CD4-positive, alpha-beta T cell treated with Interleukin-4 for 1 hour (primary cell): ENCODE results near the gene DGCR6L.
"Not testable (repeated sequence)": the region's sequence is repeated elsewhere in the genome, so short reads cannot be mapped to it uniquely, and the experiment has no call there.

Experiments used
- DNase-seq, 2 donors: peaks; one replicate each; pipeline ENCODE4 v3.0.0-alpha.2; 2020 to 2022

The DGCR6L gene

DNA sequence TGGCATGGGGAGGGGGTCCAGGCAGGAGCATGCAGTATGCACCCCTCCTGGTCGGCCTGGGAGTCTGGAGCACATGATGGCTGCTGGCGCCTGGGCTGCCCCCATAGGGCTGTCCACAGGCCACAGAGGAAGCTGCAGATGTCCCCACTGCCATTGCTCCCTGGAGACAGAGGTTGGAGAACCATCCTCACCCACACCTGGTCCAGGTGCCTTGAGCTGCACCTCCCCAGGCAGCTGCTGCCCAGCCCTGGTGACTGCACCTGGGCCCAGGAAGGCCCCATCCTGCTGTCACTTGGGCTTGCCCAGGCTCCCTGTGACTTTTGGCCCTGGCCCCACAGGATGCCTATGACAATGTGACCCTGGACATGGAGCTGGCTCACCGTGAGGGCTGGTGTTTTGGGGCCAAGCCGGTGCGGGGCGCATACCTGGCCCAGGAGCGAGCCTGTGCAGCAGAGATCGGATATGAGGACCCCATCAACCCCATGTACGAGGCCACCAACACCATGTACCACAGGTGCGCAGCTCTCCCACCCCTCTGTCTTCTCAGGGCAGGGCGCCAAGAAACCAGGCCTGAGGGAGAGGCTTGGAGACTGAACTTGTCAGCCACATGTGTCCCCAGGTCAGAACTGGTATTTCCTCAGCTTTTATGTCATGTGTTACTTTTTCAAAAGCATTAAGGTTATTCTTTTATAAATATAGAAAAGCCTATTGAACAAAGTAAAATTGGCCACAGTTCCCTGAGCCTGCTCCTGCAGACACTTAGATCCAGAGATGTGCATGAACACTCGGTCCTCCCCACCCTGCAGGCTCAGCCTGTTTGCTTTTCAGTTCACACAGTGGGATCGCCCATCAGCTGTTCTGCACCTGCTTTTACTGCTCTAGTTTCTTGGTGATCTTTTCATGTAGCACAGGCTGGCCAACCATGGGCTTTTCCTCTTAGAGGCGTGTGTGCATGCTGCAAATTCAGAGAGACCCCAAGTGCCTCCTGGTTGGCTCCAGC is 12.1 kb downstream of the DGCR6L start:
- DNase-seq, result not testable (repeated sequence)

DNA sequence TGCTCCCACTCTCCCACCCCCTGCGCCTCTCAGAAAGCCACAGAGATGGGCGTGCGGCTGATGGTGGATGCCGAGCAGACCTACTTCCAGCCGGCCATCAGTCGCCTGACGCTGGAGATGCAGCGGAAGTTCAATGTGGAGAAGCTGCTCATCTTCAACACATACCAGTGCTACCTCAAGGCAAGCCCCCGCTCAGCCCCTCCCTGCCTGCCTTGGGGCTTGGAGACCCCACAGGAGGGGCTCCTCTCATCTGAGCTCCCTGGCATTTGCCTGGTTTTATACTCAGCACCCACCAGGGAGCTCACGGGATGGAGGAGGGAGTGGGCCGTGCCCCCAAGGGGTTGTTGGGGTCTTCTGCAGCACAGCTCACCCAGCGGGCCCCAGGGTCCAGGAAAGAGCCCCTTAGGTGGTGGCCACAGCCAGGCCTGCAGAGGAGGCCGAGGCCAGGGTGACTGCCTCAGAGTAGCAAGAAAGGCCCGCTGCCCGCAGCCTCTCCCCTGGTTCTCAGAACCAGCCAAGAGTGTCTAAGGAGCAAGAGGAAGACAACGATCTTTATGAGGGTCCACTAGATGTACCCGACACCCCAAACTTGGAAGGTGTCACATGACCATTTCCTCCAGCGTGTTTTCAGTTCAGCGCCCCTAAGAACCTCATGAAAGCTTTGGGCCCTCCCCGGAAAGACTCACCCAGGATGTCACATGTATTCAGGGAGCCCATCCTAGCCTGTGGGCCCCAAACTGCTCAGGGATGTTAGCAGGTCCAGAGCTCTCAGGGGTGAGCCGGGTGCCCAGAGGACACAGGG is 13.0 kb downstream of the DGCR6L start:
- not testable (repeated sequence) for DNase-seq

DNA sequence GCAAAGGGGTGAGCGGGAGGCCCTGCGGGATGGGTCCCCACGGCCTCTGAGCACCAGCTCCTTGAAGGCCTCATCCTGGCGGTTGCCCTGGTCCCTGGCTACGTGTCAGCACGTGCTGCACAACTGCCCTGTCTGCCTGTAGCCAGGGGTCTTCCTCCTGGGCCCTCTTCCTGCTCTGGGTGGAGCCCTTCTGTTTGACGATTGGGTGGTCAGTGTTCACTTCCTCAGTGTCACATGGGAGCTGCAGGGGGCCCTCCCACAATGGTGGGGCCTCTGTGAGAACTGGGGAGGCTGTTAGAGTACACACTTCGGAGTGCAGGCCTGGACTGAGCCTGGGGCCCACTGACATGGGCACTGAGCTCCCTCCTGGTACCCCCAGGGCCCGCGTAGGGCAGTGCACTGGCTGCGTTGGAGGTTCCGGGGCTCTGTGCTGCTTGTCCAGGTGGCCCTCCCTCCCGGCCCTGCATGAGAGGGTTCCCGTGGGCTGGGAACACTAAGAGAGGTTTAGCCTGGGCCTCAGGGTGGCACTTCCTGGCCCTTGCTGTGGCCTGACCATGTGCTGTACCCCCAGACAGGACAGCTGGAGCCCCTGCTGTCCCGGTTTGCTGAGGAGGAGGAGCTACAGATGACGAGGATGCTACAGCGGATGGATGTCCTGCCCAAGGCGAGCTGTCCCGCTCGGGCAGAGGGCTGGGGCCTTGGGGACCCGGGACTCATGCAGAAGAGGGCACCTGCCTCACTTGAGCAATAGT is 13.8 kb downstream of the DGCR6L start:
- DNase-seq, result no peak

DNA sequence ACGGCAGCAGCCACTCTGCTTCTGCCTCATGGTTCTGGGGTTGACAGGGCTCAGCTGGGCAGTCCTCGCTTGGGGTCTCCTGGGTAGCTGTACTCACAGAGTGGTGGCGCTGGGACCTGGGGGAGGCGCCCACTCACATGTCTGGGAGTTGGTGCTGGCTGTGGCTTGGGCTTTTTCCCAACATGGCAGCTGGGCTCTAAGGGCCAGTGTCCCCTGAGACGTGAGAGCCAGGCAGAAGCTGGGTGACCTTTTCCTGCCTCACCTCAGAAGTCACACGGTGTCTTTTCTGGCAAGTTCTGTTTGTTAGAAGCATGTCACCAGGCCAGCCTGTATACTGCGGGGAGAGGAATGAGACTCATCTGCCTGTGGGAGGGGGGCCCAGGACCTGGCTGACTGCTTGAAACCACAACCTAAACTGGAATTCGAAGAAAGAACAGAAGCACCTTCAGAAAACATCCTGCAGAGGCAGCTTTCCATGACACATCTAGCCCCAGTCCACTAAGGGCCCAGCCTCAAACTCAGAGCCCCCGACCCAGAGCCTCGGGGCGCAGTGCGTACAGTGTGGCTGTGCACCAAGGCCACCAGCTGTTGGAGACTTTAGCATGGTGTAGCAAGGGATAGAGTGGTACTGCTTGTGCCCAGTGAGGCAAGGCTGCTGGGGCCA is 14.5 kb downstream of the DGCR6L start:
- DNase-seq, result not testable (repeated sequence)

DNA sequence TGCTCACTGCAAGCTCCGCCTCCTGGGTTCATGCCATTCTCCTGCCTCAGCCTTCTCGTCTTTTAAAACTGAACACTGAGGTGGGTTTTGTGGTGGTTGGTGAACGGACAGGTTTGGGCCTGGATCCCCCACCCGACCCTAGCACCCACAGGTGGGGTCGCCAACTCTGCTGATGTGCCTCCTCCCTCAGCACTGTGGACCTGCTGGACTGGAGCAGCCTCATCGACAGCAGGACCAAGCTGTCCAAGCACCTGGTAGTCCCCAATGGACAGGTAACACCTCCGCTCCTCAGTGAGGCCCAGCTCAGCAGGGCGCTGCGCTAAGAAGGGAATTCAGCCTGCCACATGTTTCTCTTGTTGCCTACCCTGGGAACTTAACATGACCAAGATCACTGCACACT is 15.2 kb downstream of the DGCR6L start:
- DNase-seq, result no peak

DNA sequence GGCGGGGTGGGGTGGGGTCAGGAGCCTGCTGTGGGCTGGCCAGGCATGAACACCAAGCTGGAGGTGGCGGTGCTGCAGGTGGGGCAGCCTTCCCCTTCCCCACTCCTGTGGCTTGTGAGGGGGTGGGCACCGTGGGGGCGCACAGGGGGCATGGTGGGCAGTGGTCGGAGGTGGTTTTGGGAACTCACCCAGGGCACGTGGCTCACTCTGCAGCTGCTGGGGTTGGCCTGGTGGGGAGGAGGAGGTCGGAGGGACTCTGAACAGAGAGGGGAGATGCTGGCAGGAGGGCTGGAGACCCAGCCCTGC is 16.7 kb downstream of the DGCR6L start:
- not testable (repeated sequence) for DNase-seq

DNA sequence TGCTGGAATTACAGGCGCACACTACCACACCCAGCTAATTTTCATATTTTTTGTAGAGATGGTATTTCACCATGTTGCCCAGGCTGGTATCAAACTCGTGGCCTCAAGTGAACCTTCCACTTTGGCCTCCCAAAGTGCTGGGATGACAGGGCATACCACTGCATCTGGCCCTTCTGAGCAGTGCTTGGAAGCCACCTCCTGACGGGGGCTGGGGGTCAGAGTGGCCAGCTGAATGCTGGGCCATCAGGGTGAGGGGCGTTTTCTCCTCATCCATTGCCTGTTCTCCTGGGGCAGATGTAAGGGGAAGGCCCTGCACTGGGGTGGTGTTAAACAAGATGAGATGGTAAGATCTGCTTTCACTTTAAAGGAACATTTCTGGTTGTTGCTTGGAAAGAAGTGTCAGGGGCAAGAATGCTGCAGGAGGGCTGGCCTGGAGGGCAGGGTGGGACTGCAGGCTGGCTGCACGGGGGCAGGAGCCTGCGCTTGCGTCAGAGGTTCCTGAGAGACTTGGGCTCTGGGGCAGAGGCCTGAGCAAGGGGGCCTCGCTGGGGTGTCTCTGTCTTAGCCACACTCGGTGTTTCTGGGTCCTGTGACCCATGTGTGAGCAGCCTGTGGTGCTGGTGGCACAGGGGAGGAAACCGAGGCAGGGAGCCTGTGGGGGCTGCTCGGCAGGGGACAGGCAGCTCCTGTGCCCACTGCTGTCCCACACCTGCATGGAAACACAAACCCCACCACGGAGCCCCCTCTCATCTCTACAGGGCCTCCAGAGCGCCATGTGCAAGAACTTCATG is 17.2 kb downstream of the DGCR6L start:
- no peak for DNase-seq

DNA sequence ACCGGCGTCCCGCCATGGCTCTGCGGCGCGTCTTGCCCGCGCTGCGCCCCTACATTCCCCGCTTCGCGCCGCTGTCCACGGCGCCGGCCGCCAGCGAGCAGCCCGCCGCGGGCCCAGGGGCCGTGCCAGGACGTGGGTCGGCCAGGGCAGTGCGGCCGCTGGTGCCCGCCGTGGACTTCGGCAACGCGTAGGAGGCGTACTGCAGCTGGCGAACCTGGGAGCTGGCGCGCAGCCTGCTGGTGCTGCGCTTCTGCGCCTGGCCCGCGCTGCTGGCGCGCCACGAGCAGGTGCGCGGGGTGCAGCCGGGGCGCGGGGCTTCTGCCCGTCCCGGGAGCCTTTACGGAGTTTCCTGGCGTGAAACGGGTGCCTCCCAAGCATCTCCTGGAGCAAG is 20.1 kb downstream of the DGCR6L start:
- no peak for DNase-seq

DNA sequence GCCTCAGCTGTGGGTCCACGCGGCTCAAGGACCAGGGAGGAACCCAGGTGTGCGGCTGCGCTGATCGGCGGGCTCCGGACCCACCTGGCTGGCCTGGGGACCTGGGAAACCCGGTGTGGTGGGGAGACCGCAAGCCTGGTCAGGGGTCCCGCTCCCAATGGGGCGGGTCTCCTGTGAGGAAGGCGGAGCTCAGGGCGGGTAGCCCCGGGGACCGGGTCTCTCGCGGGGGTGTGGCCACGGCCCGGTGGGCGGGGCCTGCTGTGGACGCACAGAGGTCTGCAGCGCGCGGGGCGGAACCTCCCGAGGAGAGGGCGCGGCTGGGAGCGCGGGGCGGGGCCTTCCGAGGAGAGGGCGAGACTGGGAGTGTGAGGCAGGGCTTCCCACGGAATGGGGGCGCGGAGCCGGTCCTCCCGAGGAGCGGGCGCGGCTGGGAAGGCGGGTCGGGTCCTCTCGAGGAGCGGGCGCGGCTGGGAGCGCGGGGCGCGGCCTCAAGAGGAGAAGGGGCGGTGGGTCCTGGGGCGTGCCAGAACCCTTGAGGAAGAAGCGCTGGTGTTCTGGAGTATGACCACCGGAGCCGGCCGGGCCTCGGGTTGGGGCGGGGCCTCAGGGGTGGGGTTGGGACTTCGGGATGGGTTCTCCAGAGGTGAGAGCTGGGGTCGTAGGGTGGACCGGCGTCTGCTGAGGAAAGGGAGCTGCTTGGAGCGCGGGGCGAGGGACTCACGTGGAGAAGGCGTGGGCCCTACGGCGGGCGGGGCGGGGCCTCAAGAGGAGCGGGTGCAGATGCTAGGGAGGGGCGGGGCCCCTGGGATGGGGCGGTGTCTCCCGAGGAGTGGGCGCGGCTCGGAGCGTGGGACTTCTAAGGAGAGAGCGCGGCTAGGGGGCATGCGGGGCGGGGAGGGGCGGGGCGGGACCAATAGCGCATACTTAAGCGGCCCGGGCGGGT is 20.8 kb downstream of the DGCR6L start:
- peak; percentile 95 for DNase-seq

DNA sequence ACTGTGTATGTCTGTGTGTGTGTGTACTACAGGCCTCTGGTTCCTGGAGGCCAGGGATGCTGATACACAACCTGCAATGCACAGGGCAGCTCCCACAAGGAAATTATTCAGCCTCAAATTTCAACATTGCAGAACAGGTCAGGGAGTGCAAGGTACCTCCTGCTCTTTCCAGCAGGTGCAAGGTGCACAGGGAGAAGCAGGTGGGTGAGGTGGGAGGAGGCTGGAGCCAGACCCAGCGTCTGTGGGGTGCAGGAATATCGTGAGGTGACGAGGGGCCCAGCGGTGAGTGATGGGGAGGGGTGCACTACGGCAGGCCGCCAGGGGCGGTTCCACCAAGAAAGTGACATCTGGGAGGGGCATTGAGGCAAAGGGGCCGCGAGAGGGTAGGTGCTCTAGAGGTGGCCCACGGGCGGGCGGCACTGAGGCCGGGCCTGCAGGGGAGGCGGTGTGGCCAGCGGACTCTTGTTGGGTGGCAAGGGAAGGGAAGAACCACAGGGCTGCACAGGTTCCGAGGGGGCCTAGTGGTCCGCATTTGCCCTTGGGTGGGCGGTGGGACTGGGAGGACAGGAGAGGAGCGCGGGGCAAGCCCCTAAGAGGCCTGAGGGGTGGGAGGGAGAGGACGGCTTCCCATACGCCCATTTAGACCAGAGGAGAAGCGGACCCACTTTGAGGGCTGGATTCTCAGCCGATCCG is 21.6 kb downstream of the DGCR6L start:
- no peak for DNase-seq

DNA sequence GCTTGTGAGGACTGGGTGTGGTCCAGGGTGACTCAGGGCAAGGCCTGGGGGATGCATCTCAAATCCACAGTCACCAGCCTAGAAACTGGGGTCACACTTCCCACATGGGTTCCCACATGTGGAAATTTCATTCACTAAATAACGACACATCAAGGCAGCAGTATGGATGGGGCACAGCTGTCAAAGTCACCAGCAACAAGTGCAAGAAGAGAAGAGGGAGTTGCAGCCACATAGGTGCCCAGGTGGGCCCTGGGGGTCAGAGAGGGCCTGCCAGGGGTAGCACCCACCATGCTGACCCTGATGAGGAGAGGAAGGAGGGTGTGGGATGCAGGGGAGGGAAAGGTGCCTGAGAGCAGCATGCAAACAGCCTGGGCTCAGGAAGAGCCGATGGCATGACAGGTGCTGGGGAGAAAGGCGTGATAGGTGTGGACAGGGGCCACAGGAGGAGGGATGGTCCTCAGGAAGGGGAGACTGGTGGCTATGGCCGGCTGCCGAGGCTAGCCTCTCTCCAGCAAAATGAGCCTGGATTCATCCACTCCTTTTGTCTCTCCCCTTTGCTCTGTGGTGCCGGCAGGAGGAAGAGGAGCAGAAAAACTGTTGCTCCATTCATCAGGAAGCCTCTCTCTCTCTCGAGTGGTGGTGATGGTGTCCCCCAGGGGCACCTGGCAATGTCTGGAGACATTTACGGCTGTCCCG is 22.3 kb downstream of the DGCR6L start:
- DNase-seq, result no peak

DNA sequence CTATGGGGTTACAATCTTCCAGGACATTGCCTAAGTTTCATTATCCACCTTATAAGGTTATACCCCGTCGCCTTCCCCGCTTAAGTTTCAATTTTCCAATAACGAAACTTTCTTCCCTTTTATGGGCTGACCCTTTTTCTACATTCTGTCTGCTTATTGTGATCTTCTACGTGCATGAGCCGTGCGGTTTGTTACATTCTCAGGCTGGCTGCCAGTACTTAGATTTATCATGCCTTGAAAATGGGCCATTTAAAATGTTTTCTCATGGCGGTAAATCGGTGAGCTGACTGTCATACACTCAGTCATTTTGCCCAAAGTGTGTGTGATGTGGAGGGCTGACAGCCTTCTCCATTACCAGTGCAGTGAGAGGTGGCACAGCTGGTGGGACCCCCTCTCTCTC is 23.3 kb downstream of the DGCR6L start:
- no peak for DNase-seq

DNA sequence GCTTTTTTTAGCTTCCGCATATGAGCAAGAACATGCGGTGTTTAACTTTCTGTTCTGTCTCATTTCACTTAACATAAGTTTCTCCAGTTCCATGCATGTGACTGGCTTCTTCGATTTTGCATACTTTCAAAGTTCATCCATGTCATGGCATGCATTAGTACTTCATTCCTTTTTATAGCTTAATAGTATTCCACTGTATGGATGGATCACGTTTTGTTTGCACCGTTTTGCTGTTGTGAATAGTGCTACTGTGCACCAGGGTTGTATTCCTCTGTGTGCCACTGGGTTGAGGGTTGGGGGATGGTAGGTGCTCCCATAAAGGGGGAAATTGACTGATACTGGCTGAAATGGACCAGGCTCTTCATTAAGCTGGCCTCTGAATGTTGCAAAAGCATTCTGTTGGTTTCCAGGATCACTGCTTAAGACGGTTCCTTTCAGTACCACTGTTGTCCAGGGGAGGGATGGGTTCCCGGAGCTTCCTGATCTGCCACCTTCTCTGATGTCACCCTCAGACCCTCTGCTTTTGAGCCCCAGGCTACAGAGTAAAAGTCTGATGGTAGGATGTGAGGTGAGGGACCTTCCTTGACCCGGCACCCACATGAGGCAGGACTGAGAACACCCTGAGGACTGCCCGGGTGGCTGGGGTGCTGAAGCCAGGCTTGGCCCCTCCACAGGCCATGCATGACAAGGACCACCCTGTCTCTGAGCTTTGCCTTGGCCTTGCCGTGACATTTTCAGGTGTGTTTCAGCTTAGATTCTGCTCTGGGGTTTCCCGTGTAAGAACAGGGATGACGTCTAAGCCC is 24.4 kb downstream of the DGCR6L start:
- DNase-seq, result no peak

DNA sequence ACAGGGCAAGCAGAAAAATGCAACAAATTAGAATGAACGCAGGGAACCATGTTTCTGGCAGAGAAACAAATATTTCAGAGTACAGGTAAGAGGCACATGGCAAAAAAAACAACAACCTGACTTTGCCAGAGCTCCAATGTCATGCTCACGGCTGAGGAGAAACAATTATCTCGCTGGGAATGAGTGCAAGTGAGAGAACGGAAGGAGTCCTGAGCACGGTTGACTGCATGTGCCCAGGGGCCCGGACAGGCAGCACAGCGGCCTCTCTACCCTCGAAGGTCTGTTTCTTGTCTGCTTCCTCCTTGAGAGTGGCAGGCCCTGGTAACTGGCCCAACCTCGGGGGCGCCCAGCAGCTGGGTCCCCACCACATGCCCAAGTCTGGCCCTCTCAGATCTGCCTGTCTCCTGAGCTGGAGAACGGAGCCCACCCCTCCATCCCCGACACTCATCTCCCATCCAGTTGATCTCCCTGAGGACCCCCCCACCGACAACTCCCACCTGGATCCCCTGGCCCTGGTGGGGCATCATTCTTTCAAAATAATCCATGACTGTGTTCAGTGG is 27.1 kb downstream of the DGCR6L start:
- DNase-seq, result no peak

DNA sequence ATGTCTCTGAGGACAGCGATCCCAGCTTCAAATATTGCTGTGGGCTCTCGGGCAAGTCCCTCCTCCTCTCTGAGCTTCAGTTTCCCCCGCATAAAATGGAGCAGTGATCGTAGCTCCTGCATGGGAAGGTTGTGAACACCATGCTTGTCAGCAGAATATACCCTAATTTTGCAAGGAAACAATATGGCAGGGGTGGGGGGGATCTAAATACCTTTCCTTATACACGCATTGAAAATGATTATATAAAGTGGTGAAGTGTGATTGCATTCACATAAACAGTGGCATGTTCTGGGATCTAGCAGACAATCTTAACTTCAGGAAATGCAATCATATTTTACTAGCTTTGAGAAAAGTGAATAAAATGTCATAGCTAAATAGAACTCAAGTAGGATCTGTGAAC is 27.8 kb downstream of the DGCR6L start:
- no peak for DNase-seq

DNA sequence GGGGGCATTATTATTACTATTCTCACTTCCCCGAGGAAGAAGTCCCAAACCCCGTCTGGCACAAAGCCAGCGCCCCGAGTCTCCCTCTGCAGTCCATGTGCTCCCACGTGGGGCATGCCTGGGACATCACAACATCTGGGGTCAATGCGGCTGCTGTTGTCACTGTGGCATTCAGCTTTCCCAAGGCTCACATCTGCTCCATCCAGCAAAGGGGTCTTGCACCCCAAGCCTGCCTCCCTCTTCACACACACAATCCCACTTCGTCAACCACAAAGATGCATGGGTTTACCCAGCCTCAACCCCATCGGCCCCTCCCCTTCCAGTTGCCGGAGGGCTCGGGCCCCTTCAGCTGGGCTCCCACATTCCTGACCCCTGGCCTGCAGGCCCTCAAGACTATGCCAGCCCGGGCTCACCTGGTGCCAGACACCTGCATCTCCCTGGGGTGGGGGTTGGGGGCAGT is 28.2 kb downstream of the DGCR6L start:
- no peak for DNase-seq

DNA sequence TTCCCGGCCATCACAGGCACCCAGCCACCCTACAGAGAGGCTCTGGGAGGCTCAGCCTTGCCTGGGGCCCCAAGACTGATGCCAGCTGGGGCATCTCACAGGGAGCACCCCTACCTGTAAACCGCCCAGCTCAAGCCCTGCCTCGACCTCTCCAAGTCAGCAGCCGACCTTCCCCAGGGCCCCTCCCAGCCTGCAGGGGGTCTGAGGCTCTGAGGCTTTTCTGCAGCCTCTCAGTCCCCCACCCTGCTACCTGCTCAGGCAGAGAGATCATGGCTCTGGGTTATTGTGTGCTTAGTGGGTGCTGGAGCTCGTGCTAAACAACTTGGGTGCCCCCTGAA is 28.6 kb downstream of the DGCR6L start:
- DNase-seq, result no peak

DNA sequence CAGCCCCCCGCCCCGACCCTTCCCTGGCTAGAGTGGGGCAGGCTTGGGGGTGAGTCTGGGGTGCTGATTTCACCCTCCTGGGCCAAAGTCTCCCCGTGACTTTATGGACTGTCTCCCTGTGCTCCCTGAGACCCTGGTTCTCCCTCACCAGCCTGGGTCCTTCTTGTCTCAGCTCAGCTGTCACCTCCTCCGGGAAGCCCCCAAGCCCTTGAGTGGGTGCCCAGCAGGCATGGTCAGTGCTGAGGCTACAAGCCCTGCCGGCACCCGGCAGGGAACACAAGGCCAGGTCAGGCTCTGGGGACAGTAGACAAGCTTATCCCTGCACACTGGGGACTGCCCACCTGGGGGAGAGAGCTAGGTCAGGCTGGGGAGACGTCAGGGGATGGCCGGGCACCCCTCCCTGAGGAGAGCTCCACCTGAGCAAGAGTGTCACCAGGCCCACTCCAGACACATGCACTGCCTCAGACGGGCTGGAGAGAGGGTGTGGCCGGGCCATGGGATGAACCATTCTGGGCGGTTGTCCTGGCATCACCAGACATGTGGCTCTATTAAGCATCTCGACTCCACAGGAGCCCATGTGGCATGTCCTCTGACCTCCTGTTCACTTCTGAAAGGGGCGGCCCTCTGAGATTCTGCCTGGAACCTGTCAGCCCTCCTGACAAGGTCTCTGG is 29.1 kb downstream of the DGCR6L start:
- DNase-seq, result no peak
